A549 (cell line): ENCODE measurements around the gene MED13L. TPM values are rescaled to one million over a fixed set of nuclear protein-coding genes. Genes with fewer than 3 reads are reported as not detected.
A peak's percentile ranks its signal among the peaks of the same experiment; 100 is the strongest.

ENCODE experiments used
- ATAC-seq, 2 experiments: fragments of 200-7000 bp in 1 of 2; fragments of >200 bp in 1 of 2; cut with Nextera tagmentation in 1 of 2; cut with Tn5 transposase in 1 of 2; 3 replicates each; pipeline versions ENCODE4 v1.8.0 to v1.9.1; 2018 to 2020; ENCODE audit warnings: mild to moderate bottlenecking in 1 of 2, moderate library complexity in 1 of 2
- CTCF ChIA-PET: fragments of 300-600 bp; sonication (Branson Sonifier 250); formaldehyde crosslinking; extraction: SDS; loops from one replicate; lab custom pipeline; 2021; ENCODE audit warnings: antibody characterized with exemption, inconsistent platforms; lab: Yijun Ruan, JAX
- POLR2A ChIA-PET: fragments of 350-600 bp; formaldehyde crosslinking; extraction: SDS; loops from one replicate; lab custom pipeline; 2021; ENCODE audit warnings: antibody characterized with exemption, inconsistent platforms; lab: Yijun Ruan, JAX
- DNase-seq, 2 experiments: peaks; one replicate each; pipeline versions ENCODE4 v3.0.0 to v3.0.0-alpha.2; 2011 to 2016; ENCODE audit warnings: low read depth in 1 of 2, low spot score in 1 of 2
- FAIRE-seq: peaks from 2 replicates; lab custom pipeline; 2011; peaks lifted over from hg19 to GRCh38; lab: Jason Lieb, UNC
- H3K27ac ChIP-seq, 2 experiments: fragments of >200 bp; sonication (Bioruptor Twin); formaldehyde crosslinking; 3 replicates each; pipeline ENCODE4 v1.5.1; 2016 to 2017
- H3K4me1 ChIP-seq: fragments of >200 bp; sonication (Bioruptor Twin); formaldehyde crosslinking; 3 replicates; pipeline ENCODE4 v1.6.1; 2016
- H3K4me2 ChIP-seq: fragments of >200 bp; sonication (Bioruptor Twin); formaldehyde crosslinking; 3 replicates; pipeline ENCODE4 v1.6.1; 2016
- H3K4me3 ChIP-seq: fragments of >200 bp; sonication (Bioruptor Twin); formaldehyde crosslinking; 3 replicates; pipeline ENCODE4 v1.5.1; 2016
- H3K9me3 ChIP-seq: fragments of >200 bp; sonication (Bioruptor Twin); formaldehyde crosslinking; 3 replicates; pipeline ENCODE4 v1.6.1; 2016
- CEBPB ChIP-seq, 2 experiments: fragments of >200 bp in 1 of 2; sonication (Bioruptor Twin) in 1 of 2; formaldehyde crosslinking in 1 of 2; IDR thresholded peaks; 2 replicates each; pipeline ENCODE4 v1.6.1; 2012 to 2016
- CHD2 ChIP-seq: fragments of 150-350 bp; IDR thresholded peaks from 2 replicates; pipeline ENCODE4 v1.6.1; 2014; ENCODE audit warnings: low read length; ENCODE audit not compliant: partially characterized antibody
- EHMT2 ChIP-seq: fragments of 200-600 bp; sonication (generic); IDR thresholded peaks from 2 replicates; pipeline ENCODE4 v1.6.1; 2016; ENCODE audit warnings: antibody characterized with exemption, low read depth, mild to moderate bottlenecking, moderate library complexity
- FOXS1 ChIP-seq: fragments of 250-450 bp; sonication (Bioruptor Pico); IDR thresholded peaks from 2 replicates; pipeline ENCODE4 v1.5.0; 2020; ENCODE audit warnings: mild to moderate bottlenecking, moderate library complexity
- GATA3 ChIP-seq: IDR thresholded peaks from 2 replicates; pipeline ENCODE4 v1.6.1; 2012; ENCODE audit warnings: borderline replicate concordance
- HDAC2 ChIP-seq: fragments of 200-600 bp; sonication (generic); IDR thresholded peaks from 2 replicates; pipeline ENCODE4 v1.6.1; 2016
- HMGXB4 ChIP-seq: fragments of 250-450 bp; sonication (Bioruptor Pico); IDR thresholded peaks from 2 replicates; pipeline ENCODE4 v1.5.0; 2021; ENCODE audit warnings: mild to moderate bottlenecking, moderate library complexity, borderline replicate concordance
- HOXB13 ChIP-seq: fragments of 250-450 bp; sonication (Bioruptor Pico); IDR thresholded peaks from 2 replicates; pipeline ENCODE4 v1.5.0; 2020; ENCODE audit warnings: low read depth, mild to moderate bottlenecking, moderate library complexity
- HOXB5 ChIP-seq: fragments of 250-450 bp; sonication (Bioruptor Pico); IDR thresholded peaks from 2 replicates; pipeline ENCODE4 v1.5.0; 2020; ENCODE audit warnings: mild to moderate bottlenecking, moderate library complexity
- JUN ChIP-seq, 2 experiments: fragments of >200 bp; sonication (Bioruptor Twin); formaldehyde crosslinking; IDR thresholded peaks; 2 replicates in 1 of 2; 3 replicates in 1 of 2; pipeline ENCODE4 v1.6.1; 2016 to 2017
- JUNB ChIP-seq: fragments of >200 bp; sonication (Bioruptor Twin); formaldehyde crosslinking; IDR thresholded peaks from 2 replicates; pipeline ENCODE4 v1.6.1; 2016
- KDM1A ChIP-seq: fragments of 200-600 bp; sonication (generic); IDR thresholded peaks from 2 replicates; pipeline ENCODE4 v1.6.1; 2016; ENCODE audit warnings: low read depth, mild to moderate bottlenecking
- KDM5A ChIP-seq: fragments of 200-600 bp; sonication (generic); IDR thresholded peaks from 2 replicates; pipeline ENCODE4 v1.6.1; 2016; ENCODE audit warnings: antibody characterized with exemption, mild to moderate bottlenecking
- MAZ ChIP-seq: fragments of 150-350 bp; IDR thresholded peaks from 2 replicates; pipeline ENCODE4 v1.6.1; 2014; ENCODE audit warnings: antibody characterized with exemption, low read depth, low read length, borderline replicate concordance
- PHF8 ChIP-seq: fragments of 200-600 bp; sonication (generic); IDR thresholded peaks from 2 replicates; pipeline ENCODE4 v1.6.1; 2016; ENCODE audit warnings: low read depth, mild to moderate bottlenecking, antibody characterized with exemption, moderate library complexity, borderline replicate concordance
- POLR2A ChIP-seq: IDR thresholded peaks from 2 replicates; pipeline ENCODE4 v1.6.1; 2012; ENCODE audit warnings: mild to moderate bottlenecking, low read length
- POLR2AphosphoS2 ChIP-seq: conservative IDR thresholded peaks from 2 replicates; pipeline ENCODE4 v1.6.1; 2012; ENCODE audit warnings: low read length, improper control_type of control experiment, inconsistent platforms
- RAD21 ChIP-seq, 2 experiments: fragments of >200 bp in 1 of 2; sonication (Bioruptor Twin) in 1 of 2; formaldehyde crosslinking in 1 of 2; IDR thresholded peaks in 1 of 2; conservative IDR thresholded peaks in 1 of 2; 2 replicates in 1 of 2; 3 replicates in 1 of 2; pipeline ENCODE4 v1.6.1; 2012 to 2018; ENCODE audit warnings: inconsistent platforms in 1 of 2
- RARB ChIP-seq: fragments of 250-450 bp; sonication (Bioruptor Pico); IDR thresholded peaks from 2 replicates; pipeline ENCODE4 v1.8.0; 2021; ENCODE audit warnings: mild to moderate bottlenecking, moderate library complexity
- RFX5 ChIP-seq: fragments of 450-650 bp; IDR thresholded peaks from 2 replicates; pipeline ENCODE4 v1.7.1; 2014; ENCODE audit warnings: antibody characterized with exemption, mild to moderate bottlenecking, moderate library complexity
- RNF2 ChIP-seq: fragments of 200-600 bp; sonication (generic); IDR thresholded peaks from 2 replicates; pipeline ENCODE4 v1.6.1; 2016; ENCODE audit warnings: low read depth, mild to moderate bottlenecking, antibody characterized with exemption, moderate library complexity, borderline replicate concordance
- SMC3 ChIP-seq: fragments of >200 bp; sonication (Bioruptor Twin); formaldehyde crosslinking; IDR thresholded peaks from 3 replicates; pipeline ENCODE4 v1.6.1; 2018; ENCODE audit warnings: inconsistent platforms
- ZFP36 ChIP-seq: fragments of 450-650 bp; IDR thresholded peaks from 2 replicates; pipeline ENCODE4 v1.6.1; 2014; ENCODE audit warnings: borderline replicate concordance; ENCODE audit not compliant: partially characterized antibody
- WGBS: methylation state at CpG from one replicate; pipeline ENCODE4 v1.1.6; 2017; ENCODE audit errors: missing lambda C conversion rate; 5-methylcytosine and 5-hydroxymethylcytosine counted together
- polyA plus RNA-seq, 4 experiments: library from polyadenylated mRNA; depleted of rRNA in 3 of 4; stranded (reverse); fragments of >200 nt; fragmentation: RNase III in 1 of 4; extraction: RNeasy Plus Mini Kit Qiagen cat#74134 plus additional on column Dnase treatment in 1 of 4; gene quantifications; 2 replicates in 3 of 4; 3 replicates in 1 of 4; pipeline ENCODE4 v1.2.3, GENCODE V29; 2011 to 2017
- TF ChIP-seq, protein P1 (sequence below): fragments of 150-350 bp; IDR thresholded peaks from 2 replicates; pipeline ENCODE4 v1.6.1; 2014; ENCODE audit warnings: low read depth, mild to moderate bottlenecking, low read length
- TF ChIP-seq, protein P2 (sequence below): IDR thresholded peaks from 2 replicates; pipeline ENCODE4 v1.6.1; 2012

MED13L gene
- polyA plus RNA-seq, 2 of the 4 experiments (the other 2 are of a cell fraction): 23.2 to 134 TPM

- Histone ChIP-seq H3K9me3 (no peaks in the 10 kb centered on the region), H3K4me1 (no peaks in the 10 kb centered on the region), H3K4me2 (no peak overlapping the region), H3K4me3 (no peak overlapping the region), H3K27ac (no peak overlapping the region)
- DNase-seq: no peak
- 88% methylated on average over 7 of the region's 7 CpGs for WGBS
- no peak for FAIRE-seq
- ATAC-seq: no peak
- no peak for TF ChIP-seq CEBPB (IDR thresholded peaks at IDR 0.05)
- no peak for TF ChIP-seq CHD2
- no peak for TF ChIP-seq HMGXB4 (CRISPR knock-in tag)
- no peak for TF ChIP-seq RFX5
- no peak for TF ChIP-seq GATA3
- no peak for TF ChIP-seq POLR2AphosphoS2
- TF ChIP-seq RAD21 (conservative IDR thresholded peaks at IDR 0.05 in 1 of 2, IDR thresholded peaks at IDR 0.05 in 1 of 2): no peak
- TF ChIP-seq MAZ: no peak
- TF ChIP-seq KDM5A: no peak
- TF ChIP-seq PHF8: no peak
- TF ChIP-seq, protein P1, sequence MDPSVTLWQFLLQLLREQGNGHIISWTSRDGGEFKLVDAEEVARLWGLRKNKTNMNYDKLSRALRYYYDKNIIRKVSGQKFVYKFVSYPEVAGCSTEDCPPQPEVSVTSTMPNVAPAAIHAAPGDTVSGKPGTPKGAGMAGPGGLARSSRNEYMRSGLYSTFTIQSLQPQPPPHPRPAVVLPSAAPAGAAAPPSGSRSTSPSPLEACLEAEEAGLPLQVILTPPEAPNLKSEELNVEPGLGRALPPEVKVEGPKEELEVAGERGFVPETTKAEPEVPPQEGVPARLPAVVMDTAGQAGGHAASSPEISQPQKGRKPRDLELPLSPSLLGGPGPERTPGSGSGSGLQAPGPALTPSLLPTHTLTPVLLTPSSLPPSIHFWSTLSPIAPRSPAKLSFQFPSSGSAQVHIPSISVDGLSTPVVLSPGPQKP: no peak
- TF ChIP-seq, protein P2, sequence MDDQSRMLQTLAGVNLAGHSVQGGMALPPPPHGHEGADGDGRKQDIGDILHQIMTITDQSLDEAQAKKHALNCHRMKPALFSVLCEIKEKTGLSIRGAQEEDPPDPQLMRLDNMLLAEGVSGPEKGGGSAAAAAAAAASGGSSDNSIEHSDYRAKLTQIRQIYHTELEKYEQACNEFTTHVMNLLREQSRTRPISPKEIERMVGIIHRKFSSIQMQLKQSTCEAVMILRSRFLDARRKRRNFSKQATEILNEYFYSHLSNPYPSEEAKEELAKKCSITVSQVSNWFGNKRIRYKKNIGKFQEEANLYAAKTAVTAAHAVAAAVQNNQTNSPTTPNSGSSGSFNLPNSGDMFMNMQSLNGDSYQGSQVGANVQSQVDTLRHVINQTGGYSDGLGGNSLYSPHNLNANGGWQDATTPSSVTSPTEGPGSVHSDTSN: no peak
- TF ChIP-seq FOXS1 (CRISPR knock-in tag): no peak
- TF ChIP-seq HDAC2: no peak
- POLR2A ChIA-PET: no interaction called here
- CTCF ChIA-PET: no interaction called here
Observed at GRCh38 chr12:115962216-115962615, 315.3 kb downstream of the MED13L start.

DNA sequence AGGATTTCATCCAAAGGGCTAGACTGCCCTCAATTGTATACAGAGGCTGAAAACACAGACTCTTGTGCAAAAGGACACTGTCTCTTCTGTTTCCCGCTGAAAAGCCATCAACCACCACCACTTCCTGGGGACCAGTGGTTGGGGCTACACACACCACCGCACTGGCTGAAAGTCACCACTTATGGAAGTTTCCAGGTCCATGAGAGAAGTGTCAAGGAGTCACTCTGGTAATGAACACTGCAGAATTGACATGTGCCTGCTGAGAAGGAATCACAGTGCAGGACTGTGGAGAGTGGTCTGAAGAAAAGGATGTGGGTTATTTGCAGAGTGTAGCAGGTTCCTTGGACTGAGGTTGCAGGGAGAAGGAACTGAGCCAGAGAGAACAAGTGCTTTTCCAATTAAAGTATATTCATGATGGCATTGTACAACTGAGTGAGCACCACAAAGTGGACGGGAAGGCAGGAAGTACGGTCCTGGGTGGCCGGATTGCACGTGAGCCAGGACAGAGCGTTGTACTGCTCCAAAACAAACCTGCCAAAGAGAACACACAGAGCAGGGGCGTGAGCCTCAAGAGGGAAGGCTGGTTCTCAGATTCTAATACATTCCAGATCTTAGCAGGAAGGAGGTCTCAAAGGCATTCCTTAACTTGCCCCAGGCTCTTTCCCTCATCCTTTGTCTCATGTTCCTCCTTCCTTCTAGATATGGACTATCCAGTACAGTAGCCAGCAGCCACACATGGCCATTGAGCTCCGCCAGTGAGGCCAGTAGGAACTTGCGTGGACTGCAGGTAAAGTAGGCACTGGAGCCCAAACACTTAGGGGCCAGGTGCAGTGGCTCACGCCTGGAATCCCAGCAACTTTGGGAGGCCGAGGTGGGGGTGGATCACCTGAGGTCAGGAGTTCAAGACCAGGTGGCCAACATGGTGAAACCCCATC lies 316.4 kb downstream of the MED13L start:
- WGBS: 95% methylated on average over 12 of the region's 12 CpGs
- peak in 1 of 2 experiments; percentile 20; a peak in 3 of 6 replicates for ATAC-seq
- no peak overlapping the region for H3K27ac ChIP-seq

More for the DNA sequence above, 316.4 kb downstream of the MED13L start:
- Histone ChIP-seq H3K4me1 (no peaks in the 10 kb centered on the region), H3K4me2 (no peak overlapping the region), H3K4me3 (no peak overlapping the region), H3K9me3 (no peaks in the 10 kb centered on the region)
- ChIA-PET POLR2A (no interaction called here), CTCF (interaction anchor here (0.6 to 1.2 kb wide), 4 partner anchors 9 to 1299 kb away, joined by 3 read pairs; no protein-coding TSS in a partner anchor)
- TF ChIP-seq POLR2A (no peak), JUN (IDR thresholded peaks at IDR 0.05) (no peak), RFX5 (no peak), RAD21 (conservative IDR thresholded peaks at IDR 0.05 in 1 of 2, IDR thresholded peaks at IDR 0.05 in 1 of 2) (no peak), KDM1A (no peak), RNF2 (no peak), RARB (CRISPR knock-in tag) (no peak), SMC3 (no peak), JUNB (no peak), CHD2 (no peak), HOXB5 (no peak), ZFP36 (no peak), HMGXB4 (CRISPR knock-in tag) (no peak), EHMT2 (no peak), HOXB13 (CRISPR knock-in tag) (no peak)
- TF ChIP-seq, protein P1: no peak
- FAIRE-seq (no peak), DNase-seq (no peak)
